Neuronal stem cell (in vitro differentiated cells): ENCODE measurements around the gene CLASRP.

Experiments used
- DNase-seq: peaks from one replicate; pipeline ENCODE4 v3.0.0-alpha.2; 2013; ENCODE audit warnings: low spot score
- H2AFZ ChIP-seq: one replicate; pipeline ENCODE4 v1.6.1; 2013; ENCODE audit warnings: mild to moderate bottlenecking, low read length, inconsistent platforms
- H2AK5ac ChIP-seq: 2 replicates; pipeline ENCODE4 v1.6.1; 2013; ENCODE audit warnings: low read depth, mild to moderate bottlenecking, inconsistent platforms, low read length, moderate library complexity, mixed read lengths
- H2BK120ac ChIP-seq: 2 replicates; pipeline ENCODE4 v1.6.1; 2013; ENCODE audit warnings: low read depth, mild to moderate bottlenecking, inconsistent platforms, low read length, moderate library complexity, mixed read lengths
- H2BK12ac ChIP-seq: one replicate; pipeline ENCODE4 v1.6.1; 2013; ENCODE audit warnings: low read length, inconsistent platforms
- H2BK15ac ChIP-seq: 2 replicates; pipeline ENCODE4 v1.6.1; 2013; ENCODE audit warnings: mild to moderate bottlenecking, low read length, inconsistent platforms, mixed read lengths
- H2BK5ac ChIP-seq: one replicate; pipeline ENCODE4 v1.6.1; 2013; ENCODE audit warnings: inconsistent platforms, mild to moderate bottlenecking, low read length, moderate library complexity
- H3K14ac ChIP-seq: one replicate; pipeline ENCODE4 v1.6.1; 2013; ENCODE audit warnings: low read length, inconsistent platforms
- H3K18ac ChIP-seq: 2 replicates; pipeline ENCODE4 v1.6.1; 2013; ENCODE audit warnings: low read length, inconsistent platforms
- H3K23ac ChIP-seq: 2 replicates; pipeline ENCODE4 v1.6.1; 2013; ENCODE audit warnings: low read depth, mild to moderate bottlenecking, mixed read lengths, low read length, inconsistent platforms; ENCODE audit not compliant: poor library complexity
- H3K27ac ChIP-seq: replicated peaks from 3 replicates; pipeline ENCODE4 v1.5.1; 2013; ENCODE audit warnings: low read length, inconsistent platforms
- H3K27me3 ChIP-seq, 3 experiments: 2 replicates each; pipeline ENCODE4 v1.6.1; 2013; ENCODE audit warnings: low read length in 3 of 3, mild to moderate bottlenecking in 2 of 3, inconsistent platforms in 1 of 3, low read depth in 1 of 3, mixed read lengths in 1 of 3, moderate library complexity in 1 of 3; ENCODE audit not compliant: control insufficient read depth in 3 of 3, insufficient read depth in 3 of 3
- H3K36me3 ChIP-seq, 2 donors: replicated peaks in 1 of 2; 2 replicates each; pipeline ENCODE4 v1.6.1; 2013; ENCODE audit warnings: low read length in 2 of 2; ENCODE audit not compliant: control insufficient read depth in 2 of 2, insufficient read depth in 2 of 2
- H3K4ac ChIP-seq: 2 replicates; pipeline ENCODE4 v1.6.1; 2013; ENCODE audit warnings: inconsistent platforms, mild to moderate bottlenecking, low read length, moderate library complexity
- H3K4me1 ChIP-seq, 2 donors: 1 replicate in 1 of 2; 2 replicates in 1 of 2; pipeline ENCODE4 v1.6.1; 2013; ENCODE audit warnings: low read length in 2 of 2, low read depth in 1 of 2; ENCODE audit not compliant: control insufficient read depth in 2 of 2, insufficient read depth in 1 of 2
- H3K4me2 ChIP-seq: one replicate; pipeline ENCODE4 v1.6.1; 2013; ENCODE audit warnings: mild to moderate bottlenecking, low read length, inconsistent platforms; ENCODE audit not compliant: insufficient read depth, poor library complexity, severe bottlenecking
- H3K4me3 ChIP-seq, 2 donors: 2 replicates each; pipeline ENCODE4 v1.5.1; 2013; ENCODE audit warnings: low read length in 2 of 2, mild to moderate bottlenecking in 2 of 2, inconsistent platforms in 1 of 2, moderate library complexity in 1 of 2
- H3K79me1 ChIP-seq: one replicate; pipeline ENCODE4 v1.6.1; 2013; ENCODE audit warnings: low read depth, mild to moderate bottlenecking, inconsistent platforms, low read length, moderate library complexity
- H3K9ac ChIP-seq: one replicate; pipeline ENCODE4 v1.6.1; 2013; ENCODE audit warnings: mild to moderate bottlenecking, low read depth, low read length, inconsistent platforms; ENCODE audit not compliant: poor library complexity
- H3K9me3 ChIP-seq, 2 donors: replicated peaks in 1 of 2; 2 replicates each; pipeline versions ENCODE3 to v1.6.1; 2013; ENCODE audit warnings: low read length in 2 of 2, mild to moderate bottlenecking in 2 of 2, inconsistent platforms in 1 of 2, low read depth in 1 of 2, mixed read lengths in 1 of 2, moderate library complexity in 1 of 2; ENCODE audit not compliant: control insufficient read depth in 2 of 2, insufficient read depth in 1 of 2
- H4K8ac ChIP-seq: one replicate; pipeline ENCODE4 v1.6.1; 2013; ENCODE audit warnings: low read depth, mild to moderate bottlenecking, inconsistent platforms, low read length, moderate library complexity
- H4K91ac ChIP-seq: one replicate; pipeline ENCODE4 v1.6.1; 2013; ENCODE audit warnings: low read length, low read depth, mild to moderate bottlenecking, inconsistent platforms; ENCODE audit not compliant: poor library complexity
- WGBS, 2 donors: extraction: QIAGEN DNeasy Blood & Tissue Kit; methylation state at CpG; one replicate each; pipeline ENCODE4 v1.1.7; 2013; ENCODE audit warnings: missing lambda C conversion rate in 2 of 2, mixed read lengths in 1 of 2; ENCODE audit not compliant: insufficient read length in 2 of 2, insufficient replicate concordance in 1 of 2; ENCODE audit errors: extremely low coverage in 2 of 2; 5-methylcytosine and 5-hydroxymethylcytosine counted together

CLASRP gene

DNA sequence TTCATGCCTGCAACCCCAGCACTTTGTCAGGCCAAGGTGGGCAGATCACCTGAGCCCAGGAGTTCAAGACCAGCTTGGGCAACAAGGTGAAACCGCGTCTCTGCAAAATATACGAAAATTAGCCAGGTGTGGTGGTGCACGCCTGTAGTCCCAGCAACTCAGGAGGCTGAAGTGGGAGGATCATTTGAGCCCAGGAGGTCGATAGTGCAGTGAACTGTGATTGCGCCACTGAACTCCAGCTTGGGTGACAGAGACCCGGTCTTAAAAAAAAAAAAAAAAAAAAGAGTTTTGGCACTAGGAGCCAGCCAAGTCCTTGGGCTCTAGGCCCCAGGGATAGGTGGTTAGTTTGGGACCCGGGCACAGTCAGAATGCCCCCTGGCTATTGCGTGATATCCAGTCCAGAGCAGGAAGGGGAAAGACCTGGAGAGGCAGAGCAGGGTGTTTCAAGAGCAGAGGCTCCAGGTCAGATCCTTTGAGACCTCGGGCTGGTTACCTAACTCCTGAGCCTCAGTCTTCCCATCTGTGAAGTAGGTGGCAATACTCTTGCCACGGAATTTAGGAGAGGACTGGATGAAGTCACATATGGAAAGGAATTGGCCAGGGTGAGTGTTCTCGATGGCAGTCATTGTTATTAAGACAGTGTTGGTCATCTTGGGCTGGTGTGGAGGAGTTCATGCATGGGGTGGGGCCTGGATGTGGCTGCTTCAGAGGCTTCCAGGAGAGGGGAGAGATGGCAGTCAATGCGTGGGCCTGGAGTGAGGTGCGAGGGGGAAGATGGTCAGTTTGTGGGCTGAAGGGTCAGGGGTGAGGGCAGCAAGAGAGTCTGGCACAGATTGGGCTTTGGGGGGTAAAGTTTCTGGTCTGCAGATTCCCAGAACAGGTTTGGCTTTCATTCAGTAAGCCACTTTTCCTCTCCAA is 56.9 kb downstream of the CLASRP start:
- Histone ChIP-seq H4K8ac (no peak overlapping the region), H3K9ac (peak overlapping the region; percentile 6), H4K91ac (no peak overlapping the region), H3K4ac (no peak overlapping the region), H2BK120ac (no peak overlapping the region), H2AK5ac (no peak overlapping the region), H3K27me3 (no peaks in the 10 kb centered on the region), H2AFZ (no peak overlapping the region), H2BK5ac (no peak overlapping the region), H3K18ac (no peak overlapping the region), H3K4me2 (no peak overlapping the region), H3K14ac (no peak overlapping the region), H3K27ac (no peak overlapping the region), H3K9me3 (no peaks in the 10 kb centered on the region), H3K23ac (no peak overlapping the region), H3K36me3 (peaks cover 5 to 20% of the 10 kb centered on the region in 2 donors), H3K4me3 (no peak overlapping the region), H3K4me1 (peaks cover 21 to 47% of the 10 kb centered on the region in 2 donors), H2BK12ac (no peak overlapping the region), H2BK15ac (no peak overlapping the region), H3K79me1 (peaks cover 14% of the 10 kb centered on the region)
- no CpG with 5 or more reads among the region's 14 CpGs for WGBS, 2 donors
- DNase-seq: no peak

- H3K9me3 ChIP-seq: no peaks in the 10 kb centered on the region
- H2BK5ac ChIP-seq: no peak overlapping the region
- H2BK12ac ChIP-seq: no peak overlapping the region
- H3K23ac ChIP-seq: no peak overlapping the region
- no peak overlapping the region for H3K4ac ChIP-seq
- H3K4me1 ChIP-seq: peaks cover 18 to 51% of the 10 kb centered on the region in 2 donors
- no peak overlapping the region for H2AK5ac ChIP-seq
- no peak for DNase-seq
- H3K14ac ChIP-seq: no peak overlapping the region
- no peak overlapping the region for H2AFZ ChIP-seq
- WGBS, 2 donors: no CpG with 5 or more reads among the region's 7 CpGs
- no peak overlapping the region for H2BK15ac ChIP-seq
- H4K91ac ChIP-seq: no peak overlapping the region
- H3K27ac ChIP-seq: no peak overlapping the region
- H3K4me3 ChIP-seq: peak overlapping the region in 1 of 2 donors; percentile 15
- H3K9ac ChIP-seq: no peak overlapping the region
- H3K18ac ChIP-seq: no peak overlapping the region
- H3K36me3 ChIP-seq: peaks cover 5 to 16% of the 10 kb centered on the region in 2 donors
- no peaks in the 10 kb centered on the region for H3K27me3 ChIP-seq
- no peak overlapping the region for H4K8ac ChIP-seq
- no peak overlapping the region for H2BK120ac ChIP-seq
- H3K4me2 ChIP-seq: no peak overlapping the region
- H3K79me1 ChIP-seq: peaks cover 14% of the 10 kb centered on the region
Measured at GRCh38 chr19:45096700-45097099, 57.9 kb downstream of the CLASRP start.

DNA sequence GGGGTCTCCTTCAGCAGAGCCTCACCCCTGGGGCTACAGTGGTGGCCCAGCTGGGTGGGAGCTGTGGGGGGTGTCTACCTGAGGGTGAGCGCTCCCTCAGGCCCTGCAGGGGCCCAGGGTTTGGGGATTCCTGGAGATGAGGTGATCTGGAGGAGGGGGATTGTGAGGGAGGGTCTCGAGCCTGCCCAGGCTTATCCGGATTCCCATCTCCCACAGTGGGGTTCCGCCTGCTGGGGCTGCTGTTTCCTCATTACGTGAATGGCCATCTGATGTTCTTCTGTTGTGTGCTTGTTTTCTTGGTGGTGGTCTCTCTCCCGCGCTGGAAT is 58.6 kb downstream of the CLASRP start:
- H2BK120ac ChIP-seq: no peak overlapping the region
- H3K27me3 ChIP-seq: no peaks in the 10 kb centered on the region
- H2BK15ac ChIP-seq: no peak overlapping the region
- no peak overlapping the region for H2AK5ac ChIP-seq
- H3K36me3 ChIP-seq: peaks cover 5 to 16% of the 10 kb centered on the region in 2 donors
- H3K79me1 ChIP-seq: peaks cover 16% of the 10 kb centered on the region
- WGBS, 2 donors: no CpG with 5 or more reads among the region's 7 CpGs
- H3K4me2 ChIP-seq: no peak overlapping the region
- H3K9me3 ChIP-seq: no peaks in the 10 kb centered on the region
- no peak overlapping the region for H2AFZ ChIP-seq
- no peak overlapping the region for H3K14ac ChIP-seq
- no peak overlapping the region for H3K9ac ChIP-seq
- H4K91ac ChIP-seq: no peak overlapping the region
- no peak overlapping the region for H3K23ac ChIP-seq
- H4K8ac ChIP-seq: no peak overlapping the region
- no peak overlapping the region for H2BK12ac ChIP-seq
- H3K4ac ChIP-seq: no peak overlapping the region
- H2BK5ac ChIP-seq: no peak overlapping the region
- H3K4me1 ChIP-seq: peaks cover 19 to 51% of the 10 kb centered on the region in 2 donors
- H3K27ac ChIP-seq: no peak overlapping the region
- no peak overlapping the region for H3K4me3 ChIP-seq
- no peak overlapping the region for H3K18ac ChIP-seq
- no peak for DNase-seq

DNA sequence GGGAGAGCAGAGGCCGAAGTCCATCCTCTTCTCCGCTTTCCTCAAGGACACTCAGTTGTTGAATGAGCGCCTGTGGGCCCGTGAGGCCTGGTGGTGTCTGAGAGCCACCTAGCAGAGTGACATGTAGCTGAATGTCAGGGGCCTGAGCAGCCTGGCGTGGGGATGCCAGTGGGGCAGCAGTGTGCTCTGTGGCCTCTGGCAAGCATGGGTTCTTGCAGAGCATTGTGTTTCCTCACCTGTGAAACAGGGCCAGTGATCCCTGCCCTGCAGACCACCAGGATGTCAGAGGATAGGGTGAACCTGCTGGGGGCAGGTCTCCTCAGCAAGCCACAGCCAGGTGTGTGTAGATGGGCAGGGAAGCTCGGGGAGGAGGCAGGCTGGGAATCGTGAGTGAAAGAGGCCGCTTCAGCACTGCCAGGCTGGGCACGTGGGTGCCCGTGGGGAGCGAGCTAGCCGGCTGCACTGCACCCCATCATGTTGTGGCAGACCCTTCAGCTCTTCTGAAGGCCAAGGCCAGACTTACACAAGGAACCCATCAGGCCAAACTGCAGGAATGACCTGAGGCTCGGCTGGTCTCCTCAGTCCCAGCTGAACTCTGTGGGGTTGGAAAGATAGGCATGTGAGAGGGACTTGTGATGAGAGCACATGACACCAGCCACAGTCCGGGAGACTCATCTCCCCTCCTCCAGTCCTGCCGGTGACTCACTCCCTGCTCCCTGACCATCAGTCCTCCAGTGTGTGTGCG is 59.1 kb downstream of the CLASRP start:
- Histone ChIP-seq H2AK5ac (no peak overlapping the region), H2BK15ac (no peak overlapping the region), H3K79me1 (peaks cover 20% of the 10 kb centered on the region), H4K91ac (no peak overlapping the region), H3K4me3 (no peak overlapping the region), H3K23ac (no peak overlapping the region), H3K27me3 (no peaks in the 10 kb centered on the region), H2BK5ac (no peak overlapping the region), H3K9ac (peak overlapping the region; percentile 0), H3K27ac (no peak overlapping the region), H3K36me3 (peaks cover 5 to 16% of the 10 kb centered on the region in 2 donors), H2BK12ac (no peak overlapping the region), H3K4me1 (peaks cover 24 to 52% of the 10 kb centered on the region in 2 donors), H3K14ac (no peak overlapping the region), H3K4me2 (no peak overlapping the region), H3K9me3 (no peaks in the 10 kb centered on the region), H4K8ac (no peak overlapping the region), H3K4ac (no peak overlapping the region), H2AFZ (no peak overlapping the region), H3K18ac (no peak overlapping the region), H2BK120ac (no peak overlapping the region)
- WGBS, 2 donors: no CpG with 5 or more reads among the region's 16 CpGs
- no peak for DNase-seq
